Activated CD4-positive, alpha-beta T cell treated with anti-CD3 and anti-CD28 coated beads for 36 hours (primary cell): ENCODE measurements around the gene RPTOR. TPM values are rescaled to one million over a fixed set of nuclear protein-coding genes. Genes with fewer than 3 reads are reported as not detected.

Source experiments
- ATAC-seq: fragments of 200-7000 bp; cut with Tn5 transposase; one replicate; pipeline ENCODE4 v1.10.0; 2021; ENCODE audit warnings: mild to moderate bottlenecking, moderate library complexity
- CTCF ChIA-PET: fragments of 350-600 bp; sonication (Branson Sonifier 250); formaldehyde crosslinking; loops from one replicate; lab custom pipeline; 2021; ENCODE audit warnings: antibody characterized with exemption; lab: Charles Lee
- POLR2A ChIA-PET: fragments of 350-600 bp; sonication (Branson Sonifier 250); formaldehyde crosslinking; loops from one replicate; lab custom pipeline; 2021; ENCODE audit warnings: antibody characterized with exemption, inconsistent platforms; lab: Charles Lee
- DNase-seq: peaks from one replicate; pipeline ENCODE4 v3.0.0-alpha.2; 2020
- H3K27ac Mint-ChIP-seq: one replicate; pipeline ENCODE4 v1.8.0; 2021; ENCODE audit warnings: mixed read lengths
- H3K27me3 Mint-ChIP-seq: one replicate; pipeline ENCODE4 v1.8.0; 2021; ENCODE audit warnings: mixed read lengths
- H3K36me3 Mint-ChIP-seq: one replicate; pipeline ENCODE4 v1.8.0; 2021; ENCODE audit warnings: low read depth, mixed read lengths
- H3K4me1 Mint-ChIP-seq: one replicate; pipeline ENCODE4 v1.8.0; 2021; ENCODE audit warnings: mixed read lengths
- H3K4me3 Mint-ChIP-seq: one replicate; pipeline ENCODE4 v1.8.0; 2021; ENCODE audit warnings: mild to moderate bottlenecking, moderate library complexity, mixed read lengths
- H3K9me3 Mint-ChIP-seq: one replicate; pipeline ENCODE4 v1.8.0; 2021; ENCODE audit warnings: low read depth, mixed read lengths
- intact Hi-C, 2 experiments: fragments of 100-400 bp; cut with DNase I in 1 of 2; cut with micrococcal nuclease in 1 of 2; formaldehyde crosslinking; loops; one replicate each; pipeline versions ENCODE4 v1.14.2 to v1.15.1; 2022 to 2024; cut with DNase I, micrococcal nuclease
- total RNA-seq, 2 experiments: library from RNA; stranded (reverse); gene quantifications; one replicate each; pipeline ENCODE4 v1.2.3, GENCODE V29; 2021

The RPTOR gene
- total RNA-seq, 2 experiments from 2014 or later = 48.6 to 58.1 TPM

DNA sequence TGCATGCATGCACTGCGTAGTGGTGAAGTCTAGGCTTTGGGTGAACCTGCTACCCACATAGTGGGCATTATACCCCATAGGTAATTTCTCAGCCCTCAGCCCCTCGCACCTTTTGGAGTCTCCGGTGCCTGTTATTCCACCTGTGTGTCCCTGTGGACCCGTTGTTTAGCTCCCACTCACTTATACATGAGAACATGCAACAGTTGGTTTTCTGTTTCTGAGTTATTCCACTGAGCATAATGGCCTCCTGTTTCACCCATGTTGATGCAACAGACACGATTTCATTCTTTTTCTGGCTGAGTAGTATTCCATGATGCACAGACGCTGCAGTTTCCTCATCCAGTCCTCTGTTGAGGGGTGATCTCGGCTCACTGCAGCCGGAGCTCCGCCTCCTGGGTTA, 305.5 kb downstream of the RPTOR start:
- peaks cover 53% of the 10 kb centered on the region for H3K4me1 Mint-ChIP-seq
- no peak overlapping the region for H3K27ac Mint-ChIP-seq
- DNase-seq (no peak), ATAC-seq (no peak)
- intact Hi-C loops = no loop called here
- H3K4me3 Mint-ChIP-seq = no peak overlapping the region
- H3K9me3 Mint-ChIP-seq = no peaks in the 10 kb centered on the region
- ChIA-PET CTCF (interaction anchor here (0.6 kb wide), 1 partner anchor 67 kb away, joined by 3 read pairs; no protein-coding TSS in a partner anchor), POLR2A (no interaction called here)
- peaks cover 58% of the 10 kb centered on the region for H3K36me3 Mint-ChIP-seq
- H3K27me3 Mint-ChIP-seq = no peaks in the 10 kb centered on the region

DNA sequence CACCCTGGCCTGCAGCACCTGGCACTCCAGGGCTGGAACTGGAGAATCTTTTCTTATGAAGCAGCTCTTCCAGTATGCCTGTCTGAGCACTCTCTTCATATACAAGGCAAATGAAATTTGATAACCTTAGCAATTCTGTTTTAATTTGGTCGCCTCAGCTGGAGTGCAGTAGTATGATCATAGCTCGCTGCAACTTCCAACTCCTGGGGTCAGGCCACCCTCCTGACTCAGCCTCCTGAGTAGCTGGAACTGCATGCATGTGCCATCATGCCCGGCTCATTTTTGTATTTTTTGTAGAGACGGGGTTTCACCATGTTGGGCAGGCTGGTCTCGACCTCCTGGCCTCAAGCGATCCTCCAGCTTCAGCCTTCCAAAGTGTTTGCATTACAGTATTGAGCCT, 306.2 kb downstream of the RPTOR start:
- Mint-ChIP-seq H3K27me3 (no peaks in the 10 kb centered on the region), H3K36me3 (peaks cover 64% of the 10 kb centered on the region), H3K4me3 (no peak overlapping the region), H3K9me3 (no peaks in the 10 kb centered on the region), H3K4me1 (peaks cover 53% of the 10 kb centered on the region), H3K27ac (no peak overlapping the region)
- no peak for DNase-seq
- CTCF ChIA-PET = interaction anchor here (0.6 kb wide), 1 partner anchor 33 kb away, joined by 3 read pairs; no protein-coding TSS in a partner anchor
- intact Hi-C loops = no loop called here
- ATAC-seq = no peak
- POLR2A ChIA-PET = no interaction called here

DNA sequence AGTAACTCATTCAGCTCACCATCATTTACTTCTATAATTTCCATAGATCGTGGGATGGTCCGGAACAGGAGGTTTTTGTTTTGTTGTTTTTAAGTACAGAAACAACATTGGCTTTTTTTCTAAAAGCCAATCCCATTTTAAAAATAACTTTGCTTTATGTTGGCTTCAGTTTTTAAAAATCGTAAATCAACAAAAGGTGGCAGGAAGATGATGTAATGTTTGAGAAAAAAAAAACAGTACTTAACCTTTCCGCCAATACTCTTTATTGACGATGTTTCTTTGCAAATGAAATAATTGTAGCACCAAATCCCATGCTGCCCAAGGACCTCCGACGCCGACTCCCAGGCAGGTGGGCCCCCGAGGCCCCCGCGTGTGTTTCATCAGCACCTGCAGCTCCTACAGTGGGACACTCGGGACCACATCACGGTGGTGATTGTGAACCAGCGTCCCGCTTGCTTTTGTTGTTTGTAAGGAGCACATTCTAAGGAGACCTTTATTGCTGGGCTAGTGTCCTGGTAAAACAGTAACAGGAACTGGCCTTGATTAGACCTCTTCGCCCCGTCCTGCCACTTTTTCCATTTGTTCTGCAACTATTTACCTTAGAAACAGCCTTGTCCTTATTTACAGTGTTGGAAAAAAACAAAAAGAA, 306.8 kb downstream of the RPTOR start:
- no peaks in the 10 kb centered on the region for H3K27me3 Mint-ChIP-seq
- peaks cover 53% of the 10 kb centered on the region for H3K4me1 Mint-ChIP-seq
- peak overlapping the region; percentile 49 for H3K27ac Mint-ChIP-seq
- DNase-seq (no peak), ATAC-seq (no peak)
- peaks cover 62% of the 10 kb centered on the region for H3K36me3 Mint-ChIP-seq
- ChIA-PET CTCF (interaction anchor here (0.6 kb wide), 1 partner anchor 33 kb away, joined by 3 read pairs; no protein-coding TSS in a partner anchor), POLR2A (no interaction called here)
- intact Hi-C loops = no loop called here
- H3K4me3 Mint-ChIP-seq = no peak overlapping the region
- no peaks in the 10 kb centered on the region for H3K9me3 Mint-ChIP-seq

GRCh38 chr17:80852476-80853015, 307.9 kb downstream of the RPTOR start:
- intact Hi-C loops = no loop called here
- Mint-ChIP-seq H3K27me3 (no peaks in the 10 kb centered on the region), H3K4me1 (peaks cover 53% of the 10 kb centered on the region), H3K9me3 (no peaks in the 10 kb centered on the region), H3K36me3 (peaks cover 55% of the 10 kb centered on the region), H3K27ac (peak overlapping the region; percentile 49), H3K4me3 (no peak overlapping the region)
- ATAC-seq = no peak
- ChIA-PET POLR2A (no interaction called here), CTCF (no interaction called here)
- DNase-seq = no peak

GRCh38 chr17:80853076-80853475, 308.4 kb downstream of the RPTOR start:
- intact Hi-C loops = no loop called here
- peaks cover 54% of the 10 kb centered on the region for H3K36me3 Mint-ChIP-seq
- H3K27me3 Mint-ChIP-seq = no peaks in the 10 kb centered on the region
- H3K4me3 Mint-ChIP-seq = no peak overlapping the region
- CTCF ChIA-PET = no interaction called here
- no peaks in the 10 kb centered on the region for H3K9me3 Mint-ChIP-seq
- no peak for ATAC-seq
- POLR2A ChIA-PET = no interaction called here
- H3K27ac Mint-ChIP-seq = no peak overlapping the region
- DNase-seq = no peak
- peaks cover 53% of the 10 kb centered on the region for H3K4me1 Mint-ChIP-seq

DNA sequence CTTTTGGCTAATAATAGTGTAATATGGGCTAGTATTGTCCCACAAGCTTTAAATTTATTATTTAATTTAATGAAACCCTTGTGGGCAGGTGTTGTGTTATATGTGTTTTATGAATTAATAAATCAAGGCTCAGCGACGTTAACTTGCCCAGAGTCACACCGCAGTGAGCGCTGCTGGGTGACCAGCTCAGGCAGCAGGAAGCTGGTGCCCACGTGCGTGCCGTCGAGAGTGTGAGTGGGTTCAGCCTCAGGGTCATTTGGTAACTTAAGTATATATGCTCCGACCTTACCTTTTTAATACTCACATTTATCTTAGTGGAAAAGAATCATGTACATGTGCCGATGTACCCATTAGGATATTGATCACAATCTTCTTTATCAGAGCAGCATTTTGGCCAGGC, 309.6 kb downstream of the RPTOR start:
- peaks cover 52% of the 10 kb centered on the region for H3K36me3 Mint-ChIP-seq
- no peaks in the 10 kb centered on the region for H3K9me3 Mint-ChIP-seq
- ChIA-PET POLR2A (no interaction called here), CTCF (interaction anchor here (0.7 to 1.8 kb wide), 2 partner anchors 21 to 58 kb away, joined by 3 to 9 read pairs; no protein-coding TSS in a partner anchor)
- ATAC-seq (no peak), DNase-seq (no peak)
- no peak overlapping the region for H3K27ac Mint-ChIP-seq
- intact Hi-C loops = no loop called here
- no peak overlapping the region for H3K4me3 Mint-ChIP-seq
- H3K4me1 Mint-ChIP-seq = peaks cover 53% of the 10 kb centered on the region
- H3K27me3 Mint-ChIP-seq = no peaks in the 10 kb centered on the region

GRCh38 chr17:80855196-80855947, 310.7 kb downstream of the RPTOR start:
- peaks cover 47% of the 10 kb centered on the region for H3K36me3 Mint-ChIP-seq

GRCh38 chr17:80855948-80856862, 311.6 kb downstream of the RPTOR start:
- peaks cover 50% of the 10 kb centered on the region for H3K36me3 Mint-ChIP-seq

More at GRCh38 chr17:80855196-80855947, 310.7 kb downstream of the RPTOR start:
- peaks cover 54% of the 10 kb centered on the region for H3K4me1 Mint-ChIP-seq
- intact Hi-C loops = loop anchor here in 1 of 2 experiments (5.0 kb wide), 1 partner anchor 93 kb away; no protein-coding TSS in a partner anchor
- no peaks in the 10 kb centered on the region for H3K9me3 Mint-ChIP-seq
- H3K27me3 Mint-ChIP-seq = no peaks in the 10 kb centered on the region
- POLR2A ChIA-PET = no interaction called here
- ATAC-seq (no peak), DNase-seq (no peak)
- no peak overlapping the region for H3K4me3 Mint-ChIP-seq
- peak overlapping the region; percentile 92 for H3K27ac Mint-ChIP-seq
- CTCF ChIA-PET = interaction anchor here (0.6 to 1.8 kb wide), 3 partner anchors 22 to 97 kb away, joined by 3 to 9 read pairs (median 3); no protein-coding TSS in a partner anchor

GRCh38 chr17:80856863-80857755, 312.5 kb downstream of the RPTOR start:
- ChIA-PET POLR2A (interaction anchor here (0.5 to 1.4 kb wide), 7 partner anchors 9 to 384 kb away, joined by 3 to 9 read pairs (median 5); no protein-coding TSS in a partner anchor), CTCF (interaction anchor here (0.8 to 1.5 kb wide), 6 partner anchors 15 to 66 kb away, joined by 3 to 6 read pairs (median 4); no protein-coding TSS in a partner anchor)
- H3K4me3 Mint-ChIP-seq = peak overlapping the region; percentile 28
- ATAC-seq = peak; percentile 45
- DNase-seq = peak; percentile 33
- peaks cover 66% of the 10 kb centered on the region for H3K4me1 Mint-ChIP-seq
- no peaks in the 10 kb centered on the region for H3K9me3 Mint-ChIP-seq
- H3K36me3 Mint-ChIP-seq = peaks cover 54% of the 10 kb centered on the region
- peak overlapping the region; percentile 92 for H3K27ac Mint-ChIP-seq
- no peaks in the 10 kb centered on the region for H3K27me3 Mint-ChIP-seq
- intact Hi-C loops = loop anchor here (1.0 to 5.0 kb wide), 9 partner anchors 20 to 313 kb away; partner anchors contain the start of gene RPTOR (in 1 of the 2)

More at GRCh38 chr17:80855948-80856862, 311.6 kb downstream of the RPTOR start:
- Mint-ChIP-seq H3K27ac (peak overlapping the region; percentile 92), H3K4me1 (peaks cover 57% of the 10 kb centered on the region), H3K27me3 (no peaks in the 10 kb centered on the region), H3K4me3 (peak overlapping the region; percentile 28), H3K9me3 (no peaks in the 10 kb centered on the region)
- intact Hi-C loops = loop anchor here (1.0 to 5.0 kb wide), 9 partner anchors 21 to 312 kb away; partner anchors contain the start of gene RPTOR (in 1 of the 2)
- peak; percentile 98 for ATAC-seq
- POLR2A ChIA-PET = interaction anchor here (0.5 to 1.4 kb wide), 8 partner anchors 9 to 402 kb away, joined by 3 to 9 read pairs (median 4); no protein-coding TSS in a partner anchor
- peak; percentile 95 for DNase-seq
- CTCF ChIA-PET = interaction anchor here (0.6 to 1.5 kb wide), 8 partner anchors 16 to 220 kb away, joined by 3 to 6 read pairs (median 4); no protein-coding TSS in a partner anchor
